GM12878 (cell line): ENCODE measurements around the gene HSBP1L1. TPM values are rescaled to one million over a fixed set of nuclear protein-coding genes. Genes with fewer than 3 reads are reported as not detected.

Experiments
- ATAC-seq: fragments of 200-7000 bp; cut with Tn5 transposase; 3 replicates; pipeline ENCODE4 v1.9.1; 2020; ENCODE audit warnings: mild to moderate bottlenecking, moderate library complexity
- BruUV-seq: library from RNA; stranded (reverse); fragments of 400-500 nt; replicated peaks from 2 replicates; lab custom pipeline; 2021; lab: Mats Ljungman, UMichigan
- CTCF ChIA-PET: fragments of 300-600 bp; sonication (Branson Sonifier 250); formaldehyde crosslinking; extraction: SDS; loops from one replicate; lab custom pipeline; 2021; ENCODE audit warnings: inconsistent platforms; lab: Yijun Ruan, JAX
- POLR2A ChIA-PET: fragments of 350-600 bp; formaldehyde crosslinking; extraction: SDS; loops from one replicate; lab custom pipeline; 2021; ENCODE audit warnings: inconsistent platforms; lab: Charles Lee
- RAD21 ChIA-PET: fragments of 300-600 bp; sonication (Branson Sonifier 250); formaldehyde crosslinking; loops from one replicate; lab custom pipeline; 2023; ENCODE audit warnings: antibody characterized with exemption; ENCODE audit not compliant: unreplicated experiment; lab: Charles Lee
- SMC1A ChIA-PET: fragments of 300-600 bp; sonication (Branson Sonifier 250); formaldehyde crosslinking; loops from one replicate; lab custom pipeline; 2023; ENCODE audit not compliant: unreplicated experiment, uncharacterized antibody; lab: Charles Lee
- DNase-seq: peaks from one replicate; pipeline ENCODE4 v3.0.0-alpha.2; 2011; ENCODE audit warnings: low read depth, low spot score
- FAIRE-seq: peaks from 3 replicates; lab custom pipeline; 2011; peaks lifted over from hg19 to GRCh38; lab: Jason Lieb, UNC
- H2AFZ ChIP-seq: 2 replicates; pipeline ENCODE4 v1.6.0; 2011; ENCODE audit warnings: low read depth, low read length, control low read depth; ENCODE audit not compliant: control insufficient read depth
- H3K27ac ChIP-seq: 2 replicates; pipeline ENCODE4 v1.5.1; 2011; ENCODE audit warnings: control low read depth; ENCODE audit not compliant: control insufficient read depth, insufficient read depth
- H3K27me3 ChIP-seq, 2 experiments: replicated peaks in 1 of 2; 2 replicates each; pipeline versions ENCODE4 v1.6.0 to v1.6.1; 2011; ENCODE audit warnings: low read length in 1 of 2; ENCODE audit not compliant: control insufficient read depth in 2 of 2, insufficient read depth in 2 of 2
- H3K36me3 ChIP-seq, 2 experiments: 2 replicates each; pipeline ENCODE4 v1.5.1; 2011; ENCODE audit warnings: low read length in 1 of 2; ENCODE audit not compliant: control insufficient read depth in 2 of 2, insufficient read depth in 2 of 2
- H3K4me1 ChIP-seq: 2 replicates; pipeline ENCODE4 v1.6.1; 2011; ENCODE audit warnings: mild to moderate bottlenecking, low read length, moderate library complexity, mixed read lengths; ENCODE audit not compliant: control insufficient read depth, insufficient read depth
- H3K4me2 ChIP-seq: 2 replicates; pipeline ENCODE4 v1.6.0; 2011; ENCODE audit warnings: control low read depth; ENCODE audit not compliant: control insufficient read depth, insufficient read depth
- H3K4me3 ChIP-seq: fragments of 200-600 bp; sonication (generic); 2 replicates; pipeline ENCODE4 v1.5.1; 2016
- H3K79me2 ChIP-seq: 2 replicates; pipeline ENCODE4 v1.6.0; 2011; ENCODE audit warnings: low read length; ENCODE audit not compliant: control insufficient read depth, insufficient read depth
- H3K9ac ChIP-seq: 2 replicates; pipeline ENCODE4 v1.8.0; 2011; ENCODE audit warnings: low read length, control low read depth, mixed read lengths; ENCODE audit not compliant: control insufficient read depth, insufficient read depth
- H3K9me3 ChIP-seq: replicated peaks from 3 replicates; pipeline ENCODE4 v1.5.1; 2011; ENCODE audit warnings: mild to moderate bottlenecking, low read length; ENCODE audit not compliant: control insufficient read depth, insufficient read depth
- H4K20me1 ChIP-seq: 2 replicates; pipeline ENCODE4 v1.6.0; 2011; ENCODE audit not compliant: control insufficient read depth, insufficient read depth
- BACH1 ChIP-seq: fragments of 450-650 bp; IDR thresholded peaks from 2 replicates; pipeline ENCODE4 v1.6.1; 2017; ENCODE audit warnings: mild to moderate bottlenecking, borderline replicate concordance
- ESRRA ChIP-seq: IDR thresholded peaks from 2 replicates; pipeline ENCODE4 v1.6.1; 2012; ENCODE audit warnings: mild to moderate bottlenecking, low read length, improper control_type of control experiment
- HDGF ChIP-seq: fragments of 450-650 bp; IDR thresholded peaks from 2 replicates; pipeline ENCODE4 v1.6.1; 2016; ENCODE audit warnings: antibody characterized with exemption
- SPI1 ChIP-seq: IDR thresholded peaks from 2 replicates; pipeline ENCODE4 v1.6.1; 2011; ENCODE audit warnings: low read depth, mild to moderate bottlenecking, low read length, moderate library complexity, borderline replicate concordance; ENCODE audit not compliant: insufficient read depth
- WGBS: methylation state at CpG from one replicate; pipeline ENCODE4 v1.1.6; 2016; ENCODE audit warnings: low lambda C conversion rate; ENCODE audit not compliant: insufficient replicate concordance, insufficient coverage; ENCODE audit errors: missing lambda C conversion rate; 5-methylcytosine and 5-hydroxymethylcytosine counted together
- in situ Hi-C: fragments of 300-500 bp; cut with MboI; formaldehyde crosslinking; loops from 9 replicates; pipeline ENCODE4 v1.14.3; 2018; ENCODE audit warnings: mixed read lengths
- intact Hi-C: fragments of 100-400 bp; cut with micrococcal nuclease; formaldehyde crosslinking; loops from one replicate; pipeline ENCODE4 v1.14.2; 2022; ENCODE audit not compliant: unreplicated experiment
- polyA plus RNA-seq, 11 experiments: library from polyadenylated mRNA; depleted of rRNA in 4 of 11; unstranded in 6 of 11; stranded (reverse) in 5 of 11; fragments of >200 nt; fragmentation: Nextera tagmentation in 4 of 11; fragmentation: Illumina TruSeq in 1 of 11; extraction: Ambion mirVana in 4 of 11; extraction: Trizol in 1 of 11; gene quantifications; 1 replicate in 1 of 11; 2 replicates in 10 of 11; pipeline versions ENCODE4 v1.2.1 to v1.2.3, GENCODE V29; 2011 to 2016; ENCODE audit warnings: inconsistent platforms in 2 of 11, missing spikeins in 2 of 11, low read depth in 1 of 11
- total RNA-seq, 4 experiments: library from RNA; depleted of rRNA in 3 of 4; stranded (reverse); fragments of >200 nt in 3 of 4; fragmentation: Illumina TruSeq in 1 of 4; extraction: Trizol in 1 of 4; gene quantifications; 2 replicates each; pipeline versions ENCODE4 v1.2.1 to v1.2.3, GENCODE V29; 2013 to 2021
- TF ChIP-seq, protein P1 (sequence below): fragments of 450-650 bp; IDR thresholded peaks from 2 replicates; pipeline ENCODE4 v1.6.1; 2017; ENCODE audit warnings: mild to moderate bottlenecking, moderate library complexity
- TF ChIP-seq, protein P2 (sequence below): fragments of 450-650 bp; formaldehyde crosslinking; IDR thresholded peaks from 2 replicates; pipeline ENCODE4 v1.5.0; 2022; ENCODE audit warnings: mild to moderate bottlenecking, missing genetic modification characterization

The HSBP1L1 gene
- total and polyA plus RNA-seq, 10 of the 15 experiments (the other 5 are each of a cell fraction or from before 2014, with no cell fraction given) = 0.97 to 14.0 (median 6.9) TPM; not detected in 1

DNA sequence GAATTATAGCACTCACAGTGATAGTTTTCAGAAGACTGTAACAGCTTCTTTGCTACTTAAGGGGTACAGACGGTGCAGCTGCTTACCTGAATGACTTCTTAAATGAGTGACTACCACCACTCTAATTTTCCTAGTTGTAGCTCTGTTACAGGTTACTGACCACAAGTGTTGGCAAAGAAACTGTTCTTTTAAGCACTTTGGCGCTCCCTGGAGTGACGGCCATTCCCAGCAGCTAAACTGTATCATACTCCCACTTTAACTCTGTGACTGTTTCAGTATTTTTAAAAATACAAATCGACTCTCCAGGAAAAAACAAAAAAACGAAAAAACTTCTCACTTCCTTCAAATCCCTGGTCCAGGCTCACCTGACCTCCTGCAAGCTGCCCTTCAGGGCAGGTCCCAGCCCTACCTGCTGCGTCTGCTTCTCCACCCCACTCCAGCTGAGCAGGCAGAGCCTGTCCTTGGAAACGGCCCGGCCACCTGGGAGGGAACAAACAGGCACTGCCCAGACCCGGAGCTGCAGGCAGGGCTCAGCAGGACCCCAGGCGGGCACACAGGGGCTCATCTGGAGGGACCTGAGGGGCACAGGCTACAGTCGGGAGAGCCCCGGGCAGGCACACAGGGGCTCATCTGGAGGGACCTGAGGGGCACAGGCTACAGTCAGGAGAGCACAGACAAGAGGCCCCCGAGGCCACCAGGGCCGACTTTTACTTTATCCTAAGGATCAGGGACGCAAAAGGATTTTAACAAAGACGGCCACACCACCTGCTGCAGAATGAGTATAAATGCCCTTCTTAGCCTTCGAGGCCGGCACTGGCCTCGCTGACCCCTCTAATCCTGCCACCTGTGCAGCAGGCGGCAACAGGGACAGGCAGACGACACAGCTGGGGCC, 37.5 kb upstream of the HSBP1L1 start:
- no peak overlapping the region for H3K4me2 ChIP-seq
- peaks cover 7 to 12% of the 10 kb centered on the region in 2 experiments for H3K36me3 ChIP-seq
- peaks cover 3% of the 10 kb centered on the region for H3K79me2 ChIP-seq
- SMC1A ChIA-PET = no interaction called here
- POLR2A ChIA-PET = no interaction called here
- no peak for FAIRE-seq
- WGBS = 91% methylated on average over 21 of the region's 21 CpGs
- intact Hi-C loops = no loop called here
- no peak overlapping the region for H3K27ac ChIP-seq
- RAD21 ChIA-PET = no interaction called here
- no peak for ATAC-seq
- BruUV-seq = no TSS peak
- no peak overlapping the region for H3K9ac ChIP-seq
- no peaks in the 10 kb centered on the region for H3K4me1 ChIP-seq
- no peak for DNase-seq
- no peak overlapping the region for H2AFZ ChIP-seq
- no peak for TF ChIP-seq ESRRA
- TF ChIP-seq HDGF = no peak
- TF ChIP-seq, protein P1, sequence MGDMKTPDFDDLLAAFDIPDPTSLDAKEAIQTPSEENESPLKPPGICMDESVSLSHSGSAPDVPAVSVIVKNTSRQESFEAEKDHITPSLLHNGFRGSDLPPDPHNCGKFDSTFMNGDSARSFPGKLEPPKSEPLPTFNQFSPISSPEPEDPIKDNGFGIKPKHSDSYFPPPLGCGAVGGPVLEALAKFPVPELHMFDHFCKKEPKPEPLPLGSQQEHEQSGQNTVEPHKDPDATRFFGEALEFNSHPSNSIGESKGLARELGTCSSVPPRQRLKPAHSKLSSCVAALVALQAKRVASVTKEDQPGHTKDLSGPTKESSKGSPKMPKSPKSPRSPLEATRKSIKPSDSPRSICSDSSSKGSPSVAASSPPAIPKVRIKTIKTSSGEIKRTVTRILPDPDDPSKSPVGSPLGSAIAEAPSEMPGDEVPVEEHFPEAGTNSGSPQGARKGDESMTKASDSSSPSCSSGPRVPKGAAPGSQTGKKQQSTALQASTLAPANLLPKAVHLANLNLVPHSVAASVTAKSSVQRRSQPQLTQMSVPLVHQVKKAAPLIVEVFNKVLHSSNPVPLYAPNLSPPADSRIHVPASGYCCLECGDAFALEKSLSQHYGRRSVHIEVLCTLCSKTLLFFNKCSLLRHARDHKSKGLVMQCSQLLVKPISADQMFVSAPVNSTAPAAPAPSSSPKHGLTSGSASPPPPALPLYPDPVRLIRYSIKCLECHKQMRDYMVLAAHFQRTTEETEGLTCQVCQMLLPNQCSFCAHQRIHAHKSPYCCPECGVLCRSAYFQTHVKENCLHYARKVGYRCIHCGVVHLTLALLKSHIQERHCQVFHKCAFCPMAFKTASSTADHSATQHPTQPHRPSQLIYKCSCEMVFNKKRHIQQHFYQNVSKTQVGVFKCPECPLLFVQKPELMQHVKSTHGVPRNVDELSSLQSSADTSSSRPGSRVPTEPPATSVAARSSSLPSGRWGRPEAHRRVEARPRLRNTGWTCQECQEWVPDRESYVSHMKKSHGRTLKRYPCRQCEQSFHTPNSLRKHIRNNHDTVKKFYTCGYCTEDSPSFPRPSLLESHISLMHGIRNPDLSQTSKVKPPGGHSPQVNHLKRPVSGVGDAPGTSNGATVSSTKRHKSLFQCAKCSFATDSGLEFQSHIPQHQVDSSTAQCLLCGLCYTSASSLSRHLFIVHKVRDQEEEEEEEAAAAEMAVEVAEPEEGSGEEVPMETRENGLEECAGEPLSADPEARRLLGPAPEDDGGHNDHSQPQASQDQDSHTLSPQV = no peak
- no peak for TF ChIP-seq SPI1
- no peak for TF ChIP-seq BACH1
- TF ChIP-seq, protein P2, sequence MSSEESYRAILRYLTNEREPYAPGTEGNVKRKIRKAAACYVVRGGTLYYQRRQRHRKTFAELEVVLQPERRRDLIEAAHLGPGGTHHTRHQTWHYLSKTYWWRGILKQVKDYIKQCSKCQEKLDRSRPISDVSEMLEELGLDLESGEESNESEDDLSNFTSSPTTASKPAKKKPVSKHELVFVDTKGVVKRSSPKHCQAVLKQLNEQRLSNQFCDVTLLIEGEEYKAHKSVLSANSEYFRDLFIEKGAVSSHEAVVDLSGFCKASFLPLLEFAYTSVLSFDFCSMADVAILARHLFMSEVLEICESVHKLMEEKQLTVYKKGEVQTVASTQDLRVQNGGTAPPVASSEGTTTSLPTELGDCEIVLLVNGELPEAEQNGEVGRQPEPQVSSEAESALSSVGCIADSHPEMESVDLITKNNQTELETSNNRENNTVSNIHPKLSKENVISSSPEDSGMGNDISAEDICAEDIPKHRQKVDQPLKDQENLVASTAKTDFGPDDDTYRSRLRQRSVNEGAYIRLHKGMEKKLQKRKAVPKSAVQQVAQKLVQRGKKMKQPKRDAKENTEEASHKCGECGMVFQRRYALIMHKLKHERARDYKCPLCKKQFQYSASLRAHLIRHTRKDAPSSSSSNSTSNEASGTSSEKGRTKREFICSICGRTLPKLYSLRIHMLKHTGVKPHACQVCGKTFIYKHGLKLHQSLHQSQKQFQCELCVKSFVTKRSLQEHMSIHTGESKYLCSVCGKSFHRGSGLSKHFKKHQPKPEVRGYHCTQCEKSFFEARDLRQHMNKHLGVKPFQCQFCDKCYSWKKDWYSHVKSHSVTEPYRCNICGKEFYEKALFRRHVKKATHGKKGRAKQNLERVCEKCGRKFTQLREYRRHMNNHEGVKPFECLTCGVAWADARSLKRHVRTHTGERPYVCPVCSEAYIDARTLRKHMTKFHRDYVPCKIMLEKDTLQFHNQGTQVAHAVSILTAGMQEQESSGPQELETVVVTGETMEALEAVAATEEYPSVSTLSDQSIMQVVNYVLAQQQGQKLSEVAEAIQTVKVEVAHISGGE (CRISPR knock-in tag) = no peak
- H4K20me1 ChIP-seq = no peaks in the 10 kb centered on the region
- H3K9me3 ChIP-seq = peaks cover 27% of the 10 kb centered on the region
- CTCF ChIA-PET = no interaction called here
- in situ Hi-C loops = no loop called here
- H3K4me3 ChIP-seq = no peak overlapping the region
- H3K27me3 ChIP-seq = no peaks in the 10 kb centered on the region
